BE2C (cell line): ENCODE results near the gene TAF6.
A peak's percentile ranks its signal among the peaks of the same experiment; 100 is the strongest.
"Not testable (repeated sequence)": the region's sequence is repeated elsewhere in the genome, so short reads cannot be mapped to it uniquely, and the experiment has no call there.

Experiments used
- DNase-seq: peaks from one replicate; pipeline ENCODE4 v3.0.0-alpha.2; 2020
- H3K27me3 ChIP-seq: fragments of 250-450 bp; sonication (Bioruptor Pico); 2 replicates; pipeline ENCODE4 v1.5.1; 2020; ENCODE audit warnings: mild to moderate bottlenecking
- H3K36me3 ChIP-seq: fragments of 250-450 bp; sonication (Bioruptor Pico); 2 replicates; pipeline ENCODE4 v1.5.1; 2020; ENCODE audit warnings: mild to moderate bottlenecking
- H3K4me1 ChIP-seq: fragments of 250-450 bp; sonication (Bioruptor Pico); 2 replicates; pipeline ENCODE4 v1.5.1; 2020
- H3K4me3 ChIP-seq: 2 replicates; pipeline ENCODE4 v1.5.1; 2011; ENCODE audit warnings: low read depth, low read length
- H3K9me3 ChIP-seq: fragments of 250-450 bp; sonication (Bioruptor Pico); 2 replicates; pipeline ENCODE4 v1.5.1; 2020
- CTCF ChIP-seq: IDR thresholded peaks from 2 replicates; pipeline ENCODE4 v1.5.1; 2012; ENCODE audit warnings: mild to moderate bottlenecking, low read depth, low read length

The TAF6 gene

DNA sequence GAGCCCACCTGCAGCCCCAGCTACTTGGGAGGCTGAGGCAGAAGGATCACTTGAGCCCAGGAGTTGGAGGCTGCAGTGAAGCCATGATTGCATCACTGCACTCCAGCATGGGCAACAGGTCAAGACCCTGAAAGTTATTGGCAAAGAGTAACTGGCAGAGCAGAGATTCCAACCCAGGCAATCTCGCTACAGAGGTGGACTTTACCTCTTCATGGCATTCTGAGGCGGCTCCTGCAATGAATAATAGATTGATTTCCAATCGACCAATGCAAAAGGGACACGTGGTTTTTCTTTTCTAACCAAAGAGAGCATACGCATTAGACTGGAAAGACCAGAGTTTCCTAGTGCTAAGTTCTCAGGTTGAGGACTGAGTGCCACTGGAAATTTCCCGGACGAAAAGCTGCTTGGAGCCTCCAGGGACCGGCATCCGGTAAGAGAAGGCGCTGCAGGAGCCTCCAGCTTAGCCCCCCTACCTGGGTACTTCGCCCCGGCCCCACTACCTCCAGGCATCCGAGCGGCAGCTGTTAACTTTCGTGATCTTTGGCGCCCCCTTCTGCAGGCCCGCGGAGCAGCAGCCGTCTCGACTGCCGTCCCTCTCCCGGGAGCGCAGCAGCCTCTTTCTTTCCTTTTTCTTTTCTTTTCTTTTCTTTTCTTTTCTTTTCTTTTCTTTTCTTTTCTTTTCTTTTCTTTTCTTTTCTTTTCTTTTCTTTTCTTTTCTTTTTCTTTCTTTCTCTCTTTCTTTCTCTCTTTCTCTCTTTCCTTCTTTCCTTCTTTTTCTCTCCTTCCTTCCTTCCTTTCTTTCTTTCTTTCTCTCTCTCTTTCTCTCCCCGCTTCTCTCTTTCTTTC lies 11.7 kb upstream of the TAF6 start:
- peak; percentile 86 for DNase-seq
- Histone ChIP-seq H3K36me3 (no peaks in the 10 kb centered on the region), H3K4me1 (peaks cover 3% of the 10 kb centered on the region), H3K4me3 (no peak overlapping the region; the same call in 1 of the 2 replicates), H3K9me3 (no peaks in the 10 kb centered on the region), H3K27me3 (peaks cover under 1% of the 10 kb centered on the region; the same call in 1 of the 2 replicates)
- peak; percentile 69 for TF ChIP-seq CTCF

DNA sequence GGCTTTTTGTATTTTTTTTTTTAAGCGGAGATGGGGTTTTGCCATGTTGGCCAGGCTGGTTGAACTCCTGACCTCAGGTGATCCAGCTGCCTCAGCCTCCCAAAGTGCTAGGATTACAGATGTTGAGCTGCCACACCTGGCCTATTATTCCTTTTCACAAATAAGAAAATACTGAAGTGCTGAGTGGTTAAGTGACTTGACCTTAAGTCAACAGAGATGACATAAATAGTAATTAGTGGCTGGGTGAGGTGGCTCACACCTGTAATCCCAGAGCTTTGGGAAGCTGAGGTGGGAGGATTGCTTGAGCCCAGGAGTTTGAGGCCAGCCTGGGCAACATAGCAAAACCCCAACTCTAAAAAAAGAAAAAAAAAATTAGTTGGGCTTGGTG lies 11.1 kb upstream of the TAF6 start:
- not testable (repeated sequence) for H3K27me3 ChIP-seq, H3K4me3 ChIP-seq, H3K9me3 ChIP-seq, H3K4me1 ChIP-seq, H3K36me3 ChIP-seq, DNase-seq

- Histone ChIP-seq H3K4me3 (no peak overlapping the region), H3K36me3 (no peaks in the 10 kb centered on the region), H3K4me1 (peaks cover 3% of the 10 kb centered on the region), H3K27me3 (no peaks in the 10 kb centered on the region), H3K9me3 (no peaks in the 10 kb centered on the region)
- TF ChIP-seq CTCF, result no peak
- no peak for DNase-seq
Observed at GRCh38 chr7:100128637-100128963, 9.4 kb upstream of the TAF6 start.

GRCh38 chr7:100127866-100128636 lies 8.9 kb upstream of the TAF6 start:
- peak; percentile 40 for DNase-seq

GRCh38 chr7:100126931-100127865 lies 8.0 kb upstream of the TAF6 start, which contains the start of gene MBLAC1:
Gene MBLAC1 (plus strand): TSS chr7:100126967. CDS start chr7:100127396, 429 bp downstream.
- no peaks in the 10 kb centered on the region for H3K36me3 ChIP-seq
- no peaks in the 10 kb centered on the region for H3K27me3 ChIP-seq
- peak within 1 kb of the TSS; percentile 93 for H3K4me3 ChIP-seq
- TF ChIP-seq CTCF, result 0 out of 2 replicates have a peak, but pooled peaks have one; percentile 0
- H3K4me1 ChIP-seq, result no peaks in the 10 kb centered on the region
- peak; percentile 88 for DNase-seq
- no peaks in the 10 kb centered on the region for H3K9me3 ChIP-seq

More at GRCh38 chr7:100127866-100128636, 8.9 kb upstream of the TAF6 start:
- Histone ChIP-seq H3K36me3 (no peaks in the 10 kb centered on the region), H3K9me3 (no peaks in the 10 kb centered on the region), H3K4me1 (peaks cover 3% of the 10 kb centered on the region), H3K27me3 (no peaks in the 10 kb centered on the region), H3K4me3 (peak overlapping the region; percentile 93)
- TF ChIP-seq CTCF, result no peak
